ENCODE measurements around the gene ABCA13. TPM values are rescaled to one million over a fixed set of nuclear protein-coding genes. Genes with fewer than 3 reads are reported as not detected.

Gene ABCA13
- total and polyA plus RNA-seq, 8 donors: under 0.01 to 1.5 (median 0.32) TPM

DNA sequence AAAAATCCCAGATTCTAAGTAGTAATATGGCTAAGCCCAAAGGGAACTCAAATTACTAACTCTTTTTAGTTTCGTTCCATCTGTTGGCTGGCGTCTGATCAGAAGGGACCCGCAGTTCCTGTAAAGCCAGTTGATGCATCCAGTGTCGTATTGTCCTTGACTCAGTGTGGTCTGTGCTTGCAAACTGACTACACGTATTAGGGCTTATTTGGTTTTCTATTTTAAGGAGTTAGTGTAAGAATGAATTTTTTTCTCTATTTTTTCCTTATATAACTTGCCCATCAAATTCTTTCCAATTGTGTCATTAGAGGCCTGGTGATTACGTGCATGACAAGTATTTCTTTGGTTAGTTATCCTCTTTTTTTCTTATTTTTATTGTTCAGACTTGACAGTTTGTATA, 9.7 kb downstream of the ABCA13 start:
- H3K4me3 ChIP-seq: no peak overlapping the region
- no peaks in the 10 kb centered on the region for H3K4me1 ChIP-seq
- 78 to 80% methylated on average over 6 of the region's 6 CpGs for WGBS, 2 donors
- H3K9me3 ChIP-seq: no peaks in the 10 kb centered on the region
- no peak overlapping the region for H3K27ac ChIP-seq
- TF ChIP-seq, protein P1, sequence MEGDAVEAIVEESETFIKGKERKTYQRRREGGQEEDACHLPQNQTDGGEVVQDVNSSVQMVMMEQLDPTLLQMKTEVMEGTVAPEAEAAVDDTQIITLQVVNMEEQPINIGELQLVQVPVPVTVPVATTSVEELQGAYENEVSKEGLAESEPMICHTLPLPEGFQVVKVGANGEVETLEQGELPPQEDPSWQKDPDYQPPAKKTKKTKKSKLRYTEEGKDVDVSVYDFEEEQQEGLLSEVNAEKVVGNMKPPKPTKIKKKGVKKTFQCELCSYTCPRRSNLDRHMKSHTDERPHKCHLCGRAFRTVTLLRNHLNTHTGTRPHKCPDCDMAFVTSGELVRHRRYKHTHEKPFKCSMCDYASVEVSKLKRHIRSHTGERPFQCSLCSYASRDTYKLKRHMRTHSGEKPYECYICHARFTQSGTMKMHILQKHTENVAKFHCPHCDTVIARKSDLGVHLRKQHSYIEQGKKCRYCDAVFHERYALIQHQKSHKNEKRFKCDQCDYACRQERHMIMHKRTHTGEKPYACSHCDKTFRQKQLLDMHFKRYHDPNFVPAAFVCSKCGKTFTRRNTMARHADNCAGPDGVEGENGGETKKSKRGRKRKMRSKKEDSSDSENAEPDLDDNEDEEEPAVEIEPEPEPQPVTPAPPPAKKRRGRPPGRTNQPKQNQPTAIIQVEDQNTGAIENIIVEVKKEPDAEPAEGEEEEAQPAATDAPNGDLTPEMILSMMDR (IDR thresholded peaks at IDR 0.05): no peak
- no peak for FAIRE-seq
- no peak for ATAC-seq
- DNase-seq: no peak
- H3K36me3 ChIP-seq: no peaks in the 10 kb centered on the region
- intact Hi-C loops (cut with DNase I): no loop called here
- H3K27me3 ChIP-seq: no peaks in the 10 kb centered on the region

GRCh38 chr7:48182718-48183369, 11.6 kb downstream of the ABCA13 start:
- no peak for DNase-seq
- no peak overlapping the region for H3K4me3 ChIP-seq
- intact Hi-C loops (cut with DNase I): no loop called here
- H3K27me3 ChIP-seq: no peaks in the 10 kb centered on the region
- no peak for ATAC-seq
- no peaks in the 10 kb centered on the region for H3K9me3 ChIP-seq
- no peak for FAIRE-seq
- H3K4me1 ChIP-seq: no peaks in the 10 kb centered on the region
- WGBS, 2 donors: 47% methylated on average over 3 of the region's 3 CpGs
- H3K36me3 ChIP-seq: no peaks in the 10 kb centered on the region
- H3K27ac ChIP-seq: no peak overlapping the region
- TF ChIP-seq, protein P1 (IDR thresholded peaks at IDR 0.05): no peak

DNA sequence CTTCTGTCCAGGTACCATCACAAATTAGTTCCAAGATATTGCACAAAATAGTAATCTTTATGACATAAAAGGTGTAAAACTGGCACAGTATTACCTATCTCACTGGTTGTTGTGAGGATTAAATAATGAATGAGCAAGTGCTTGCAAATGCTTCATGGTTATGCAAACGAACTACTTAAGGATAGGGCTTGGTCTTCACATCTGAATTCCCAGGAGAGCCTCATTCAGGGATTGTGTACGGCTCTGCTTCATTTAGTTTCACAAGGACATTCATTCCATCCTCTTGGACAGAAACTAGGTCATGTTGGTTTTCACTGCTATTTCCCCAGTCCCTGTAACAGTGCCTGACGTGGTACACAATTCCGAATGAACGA, 12.1 kb downstream of the ABCA13 start:
- Histone ChIP-seq H3K36me3 (no peaks in the 10 kb centered on the region), H3K27ac (no peak overlapping the region), H3K27me3 (no peaks in the 10 kb centered on the region), H3K4me1 (no peaks in the 10 kb centered on the region), H3K4me3 (no peak overlapping the region), H3K9me3 (no peaks in the 10 kb centered on the region)
- no peak for DNase-seq
- TF ChIP-seq, protein P1 (IDR thresholded peaks at IDR 0.05): no peak
- intact Hi-C loops (cut with DNase I): no loop called here
- WGBS, 2 donors: 52 to 55% methylated on average over 5 of the region's 5 CpGs
- FAIRE-seq: no peak
- no peak for ATAC-seq

GRCh38 chr7:48183965-48184364, 12.7 kb downstream of the ABCA13 start:
- TF ChIP-seq, protein P1 (IDR thresholded peaks at IDR 0.05): no peak
- no peaks in the 10 kb centered on the region for H3K36me3 ChIP-seq
- no peaks in the 10 kb centered on the region for H3K27me3 ChIP-seq
- FAIRE-seq (no peak), ATAC-seq (no peak), DNase-seq (no peak)
- WGBS, 2 donors: 28 to 32% methylated on average over 1 of the region's 1 CpG
- H3K9me3 ChIP-seq: no peaks in the 10 kb centered on the region
- H3K27ac ChIP-seq: no peak overlapping the region
- H3K4me1 ChIP-seq: no peaks in the 10 kb centered on the region
- H3K4me3 ChIP-seq: no peak overlapping the region
- intact Hi-C loops (cut with DNase I): no loop called here

DNA sequence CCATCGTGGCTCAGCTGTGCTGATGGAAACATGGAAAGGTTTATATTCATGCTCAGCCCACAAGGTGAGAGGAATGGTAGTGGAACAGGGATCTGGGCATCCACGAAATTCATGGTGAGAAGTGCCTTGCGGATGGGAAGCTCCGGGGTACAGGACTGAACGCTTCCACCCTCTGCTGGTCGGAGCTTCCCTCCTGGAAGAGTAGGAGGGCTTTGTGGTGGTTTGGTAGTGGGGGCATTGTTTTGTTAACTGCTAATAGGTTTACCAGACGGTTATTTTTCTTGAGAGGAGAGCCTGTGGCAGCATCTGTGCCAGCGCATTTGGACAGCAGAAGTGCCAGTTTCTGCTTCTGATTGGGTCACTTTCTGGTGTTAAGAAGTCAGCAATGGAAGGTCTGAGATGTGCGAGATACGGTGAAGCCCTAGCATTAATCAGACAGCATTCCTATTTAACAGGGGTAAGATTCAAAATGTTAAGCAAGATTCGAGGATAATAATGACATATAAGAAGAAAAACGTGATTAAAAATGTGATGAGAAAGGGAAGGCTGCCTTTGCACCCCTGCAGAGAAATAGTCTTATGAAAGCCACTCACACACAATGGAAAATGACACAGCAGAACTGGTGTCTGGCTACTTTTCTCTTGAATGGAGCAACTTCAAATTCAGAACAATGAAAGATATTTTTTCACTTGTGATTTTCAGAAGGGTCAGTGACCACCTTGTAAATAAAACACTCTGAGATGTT, 17.7 kb downstream of the ABCA13 start:
- no peak for DNase-seq
- intact Hi-C loops (cut with DNase I): no loop called here
- Histone ChIP-seq H3K36me3 (no peaks in the 10 kb centered on the region), H3K4me1 (no peaks in the 10 kb centered on the region), H3K4me3 (no peak overlapping the region), H3K27me3 (no peaks in the 10 kb centered on the region), H3K27ac (no peak overlapping the region), H3K9me3 (no peaks in the 10 kb centered on the region)
- no peak for FAIRE-seq
- TF ChIP-seq, protein P1 (IDR thresholded peaks at IDR 0.05): no peak
- ATAC-seq: no peak
- WGBS, 2 donors: 64 to 71% methylated on average over 12 of the region's 12 CpGs

Data from pancreas (tissue), 10 donors.